GM08714 (cell line): ENCODE data around the gene ACTRT2.

Experiments used
- H3K4me3 ChIP-seq: fragments of 200-500 bp; sonication (Bioruptor generic); 2 replicates; pipeline ENCODE4 v1.5.1; 2014; ENCODE audit warnings: mild to moderate bottlenecking, low read length, inconsistent platforms
- ZNF274 ChIP-seq: IDR thresholded peaks from 2 replicates; pipeline ENCODE4 v1.6.1; 2012; ENCODE audit warnings: mild to moderate bottlenecking, low read depth, low read length

Gene ACTRT2

DNA sequence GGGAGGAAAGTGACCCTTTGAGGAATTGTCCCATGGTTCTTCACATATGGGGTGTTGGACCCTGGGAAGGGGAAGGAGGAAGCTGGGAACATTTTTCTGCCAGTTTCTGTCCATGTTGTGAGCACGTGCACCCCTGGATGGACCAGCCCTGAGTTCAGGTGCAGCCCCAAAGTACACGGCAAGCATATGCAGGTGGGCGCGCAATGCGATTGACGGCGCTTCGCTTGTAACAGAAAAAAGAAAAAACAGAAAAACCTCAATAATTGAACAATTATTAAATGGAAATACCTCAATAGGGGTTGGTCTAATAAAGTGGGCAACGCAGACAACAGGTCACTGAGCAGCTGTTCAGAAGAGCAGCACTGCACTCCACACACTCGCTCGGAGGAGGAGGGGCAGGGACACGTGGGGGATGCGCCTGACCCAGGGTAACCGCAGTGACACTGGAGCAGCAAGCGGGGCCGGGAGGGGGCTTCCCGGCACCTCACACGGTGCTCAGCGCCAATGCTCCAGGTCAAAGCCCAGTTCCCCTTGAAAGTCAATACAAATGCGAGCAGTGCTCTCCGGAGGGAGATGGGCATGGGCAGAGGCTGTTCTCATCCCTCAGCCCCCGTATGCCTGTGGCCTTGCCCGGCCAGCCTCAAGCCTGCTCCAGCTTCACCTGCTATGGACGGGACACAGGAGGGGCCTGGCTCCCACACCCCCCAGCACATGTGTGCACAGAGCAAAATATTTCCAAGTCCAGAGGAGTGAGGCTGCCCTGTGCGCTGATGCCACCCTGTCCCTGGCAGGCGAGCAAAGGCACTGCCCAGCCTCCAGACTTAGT, 6.6 kb upstream of the ACTRT2 start:
- no peak for TF ChIP-seq ZNF274
- H3K4me3 ChIP-seq = no peak overlapping the region

- H3K4me3 ChIP-seq = no peak overlapping the region
- no peak for TF ChIP-seq ZNF274
These were observed 6.0 kb upstream of the ACTRT2 start for GRCh38 chr1:3015269-3015635.

- H3K4me3 ChIP-seq = no peak overlapping the region
- TF ChIP-seq ZNF274 = no peak
These were observed 5.5 kb upstream of the ACTRT2 start for GRCh38 chr1:3015744-3016143.

DNA sequence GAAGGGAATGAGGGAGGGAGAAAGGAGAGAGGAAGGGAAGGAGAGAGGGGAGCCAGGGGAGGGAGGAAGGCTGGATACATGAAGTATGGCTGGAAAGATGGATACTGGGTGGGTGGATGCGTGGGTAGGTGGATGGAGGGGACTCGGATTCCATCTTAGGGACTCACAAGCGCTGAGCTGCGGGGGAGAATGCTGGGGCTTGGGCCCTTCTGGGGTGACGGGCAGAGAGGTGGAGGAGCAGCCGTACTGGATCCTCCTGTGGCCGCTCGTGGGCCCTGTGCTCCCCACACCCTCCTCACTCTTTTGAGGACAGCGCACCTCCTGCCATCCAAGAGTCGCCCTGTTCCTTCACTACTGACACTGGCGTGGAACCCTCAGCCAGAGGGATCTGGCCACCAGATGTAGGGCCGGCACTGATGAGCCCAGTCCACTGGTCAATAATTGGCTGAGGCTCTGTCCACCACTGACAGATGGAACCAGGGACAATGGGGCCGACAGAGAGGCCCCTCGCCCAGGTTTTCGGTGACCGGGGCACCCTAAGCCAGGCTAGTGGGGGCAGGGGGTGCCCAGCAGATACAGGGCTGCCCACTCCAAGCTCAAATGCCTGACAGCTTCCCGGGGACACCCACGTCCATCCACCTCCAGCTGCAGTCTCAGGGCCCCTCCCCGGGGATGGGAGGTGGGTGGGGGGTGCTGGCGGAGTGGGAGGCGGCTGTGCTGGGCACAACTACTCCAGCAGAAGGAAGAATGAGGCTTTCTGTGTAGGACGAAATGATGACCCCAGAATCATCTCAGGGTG, 4.4 kb upstream of the ACTRT2 start:
- no peak overlapping the region for H3K4me3 ChIP-seq
- no peak for TF ChIP-seq ZNF274

DNA sequence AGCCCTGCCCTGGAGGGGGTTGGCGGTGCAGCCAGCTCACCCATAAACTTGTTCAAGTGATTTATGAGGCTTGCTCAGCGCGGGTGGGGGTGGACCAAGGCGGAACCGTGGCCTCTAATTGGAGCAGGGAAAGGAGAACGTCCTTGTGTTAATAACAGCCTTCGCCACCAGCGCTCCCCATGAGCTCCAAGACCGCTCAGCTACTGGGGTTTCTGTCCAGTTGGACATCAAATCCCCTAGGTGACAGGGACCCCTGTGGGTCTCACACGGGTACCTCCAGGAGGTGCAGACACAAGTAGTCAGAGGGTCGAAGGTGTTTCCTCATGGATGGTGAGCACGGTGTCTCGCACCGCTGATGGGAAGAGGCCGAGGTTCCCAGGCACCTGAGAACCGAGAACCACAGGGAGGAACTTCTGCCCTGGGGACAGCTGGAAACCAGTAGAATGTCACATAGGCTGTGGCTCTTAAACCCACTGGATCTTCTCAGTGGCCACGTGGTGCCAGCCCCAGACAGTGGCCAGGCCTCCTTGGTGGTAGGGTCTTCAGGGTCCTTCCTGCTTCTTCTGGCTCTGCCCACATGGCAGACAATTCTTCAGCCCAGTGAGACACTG, 3.7 kb upstream of the ACTRT2 start:
- TF ChIP-seq ZNF274 = no peak
- no peak overlapping the region for H3K4me3 ChIP-seq

GRCh38 chr1:3018051-3018471, 3.2 kb upstream of the ACTRT2 start:
- H3K4me3 ChIP-seq = no peak overlapping the region
- TF ChIP-seq ZNF274 = no peak

GRCh38 chr1:3018576-3018975, 2.7 kb upstream of the ACTRT2 start:
- TF ChIP-seq ZNF274 = no peak
- no peak overlapping the region for H3K4me3 ChIP-seq

DNA sequence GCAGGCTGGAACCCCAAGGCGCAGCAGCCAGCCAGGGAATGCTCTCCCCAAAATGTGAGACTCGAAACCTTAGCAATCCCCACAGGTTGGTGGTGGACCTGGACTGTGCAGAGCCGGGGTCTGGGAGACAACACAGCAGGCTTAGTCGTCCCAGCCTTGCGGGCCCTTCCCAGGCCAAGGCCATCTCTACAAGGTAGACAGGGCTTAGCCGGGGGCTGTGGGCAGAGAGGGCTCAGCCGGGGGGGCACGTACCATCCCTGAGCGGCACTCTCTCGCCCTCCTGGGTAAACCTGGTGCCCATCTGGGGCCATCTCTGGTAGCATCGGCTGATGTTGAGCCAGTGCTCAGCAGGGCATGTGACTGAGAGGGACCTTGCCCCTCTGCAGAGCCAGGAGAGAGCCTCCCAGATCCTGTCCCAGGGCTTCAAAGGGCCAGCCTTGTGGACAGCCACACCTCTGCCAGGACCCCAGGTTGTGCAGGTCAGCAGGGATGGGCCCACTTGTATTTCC, 2.2 kb upstream of the ACTRT2 start:
- H3K4me3 ChIP-seq = no peak overlapping the region
- no peak for TF ChIP-seq ZNF274

DNA sequence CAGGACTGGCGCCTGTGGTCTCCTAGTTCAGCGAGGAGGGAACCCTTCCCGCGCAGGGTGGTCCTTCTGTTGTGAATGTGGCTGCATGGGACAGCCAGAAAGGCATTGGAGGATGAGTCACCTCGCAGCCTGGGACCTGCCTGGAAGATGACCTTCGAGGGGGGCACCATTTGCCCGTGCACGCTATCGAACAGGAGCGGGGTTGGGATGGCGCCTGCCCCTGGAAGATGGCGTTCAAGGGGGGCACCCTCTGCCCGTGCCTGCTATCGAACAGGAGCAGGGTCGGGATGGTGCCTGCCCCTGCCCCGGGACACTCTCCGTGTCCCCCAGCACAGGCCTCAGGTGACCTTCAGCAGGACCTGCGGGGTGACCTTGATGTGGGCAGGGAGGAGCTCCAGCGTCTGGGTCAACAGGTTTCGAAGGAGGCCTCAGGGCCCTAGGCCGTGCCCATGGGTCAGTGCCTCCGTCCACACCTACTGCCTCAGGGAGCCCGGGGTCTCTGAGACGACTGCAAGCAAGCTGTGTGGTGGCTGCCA, 1.7 kb upstream of the ACTRT2 start:
- no peak overlapping the region for H3K4me3 ChIP-seq
- TF ChIP-seq ZNF274 = no peak

- no peak overlapping the region for H3K4me3 ChIP-seq
- no peak for TF ChIP-seq ZNF274
These were observed 881 bp upstream of the ACTRT2 start for GRCh38 chr1:3020263-3020909.

- H3K4me3 ChIP-seq = no peak overlapping the region
- TF ChIP-seq ZNF274 = no peak
These were observed 634 bp downstream of the ACTRT2 start for GRCh38 chr1:3021801-3022401.

DNA sequence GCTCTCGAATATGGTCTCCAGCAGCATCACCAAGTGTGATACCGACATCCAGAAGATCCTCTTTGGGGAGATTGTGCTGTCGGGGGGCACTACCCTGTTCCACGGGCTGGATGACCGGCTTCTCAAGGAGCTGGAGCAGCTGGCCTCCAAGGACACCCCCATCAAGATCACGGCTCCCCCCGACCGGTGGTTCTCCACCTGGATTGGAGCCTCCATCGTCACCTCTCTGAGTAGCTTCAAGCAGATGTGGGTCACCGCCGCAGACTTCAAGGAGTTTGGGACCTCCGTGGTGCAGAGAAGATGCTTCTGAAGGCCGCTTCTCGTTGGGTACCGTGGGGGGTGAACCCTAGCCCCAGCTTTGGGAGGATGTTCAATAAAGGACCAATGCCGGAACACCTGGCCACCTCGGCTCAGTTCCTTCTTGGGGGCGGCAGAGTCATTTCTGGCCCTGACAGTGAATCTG, 1.3 kb downstream of the ACTRT2 start:
- TF ChIP-seq ZNF274 = no peak
- H3K4me3 ChIP-seq = no peak overlapping the region

DNA sequence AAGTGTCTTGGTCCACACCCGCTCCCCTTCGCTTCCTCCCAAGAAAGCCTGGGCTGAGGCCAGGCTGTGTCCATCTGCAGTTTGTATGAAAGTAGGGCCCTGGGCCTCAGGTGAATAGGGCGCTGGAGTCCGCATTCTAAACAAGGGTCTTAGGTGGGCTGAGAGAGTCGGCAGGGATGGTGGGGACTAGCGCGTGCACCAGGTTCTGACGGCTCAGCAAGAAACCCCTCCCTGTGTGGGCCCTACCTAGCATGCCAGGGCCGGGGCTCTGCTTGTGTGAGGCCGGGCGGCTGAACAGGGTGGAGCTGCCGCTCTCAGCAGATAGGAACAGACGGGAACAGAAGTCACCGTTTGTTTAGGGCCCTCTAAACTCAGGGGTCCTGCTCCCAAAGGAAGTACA, 1.7 kb downstream of the ACTRT2 start:
- no peak overlapping the region for H3K4me3 ChIP-seq

More for the DNA sequence above, 1.7 kb downstream of the ACTRT2 start:
- no peak for TF ChIP-seq ZNF274
